Parathyroid adenoma (tissue), 2 donors: ENCODE data around the gene SLC16A5.
"Not testable (repeated sequence)": the region's sequence is repeated elsewhere in the genome, so short reads cannot be mapped to it uniquely, and the experiment has no call there.

Experiments
- H2AFZ ChIP-seq: fragments of 300-600 bp; sonication (generic); one replicate; pipeline ENCODE4 v1.7.0; 2017; ENCODE audit warnings: antibody characterized with exemption, mild to moderate bottlenecking
- H3K27ac ChIP-seq: fragments of 300-600 bp; sonication (generic); one replicate; pipeline ENCODE4 v1.7.0; 2017
- H3K27me3 ChIP-seq: fragments of 300-600 bp; sonication (generic); one replicate; pipeline ENCODE4 v1.7.0; 2017; ENCODE audit warnings: low read length; ENCODE audit not compliant: control insufficient read depth, insufficient read depth
- H3K36me3 ChIP-seq: fragments of 300-600 bp; sonication (generic); one replicate; pipeline ENCODE4 v1.7.0; 2017; ENCODE audit warnings: low read length; ENCODE audit not compliant: control insufficient read depth, insufficient read depth
- H3K4me1 ChIP-seq: fragments of 300-600 bp; sonication (generic); one replicate; pipeline ENCODE4 v1.7.0; 2017; ENCODE audit warnings: control low read depth
- H3K4me2 ChIP-seq: fragments of 300-600 bp; sonication (generic); one replicate; pipeline ENCODE4 v1.7.0; 2017; ENCODE audit warnings: low read length
- H3K4me3 ChIP-seq: fragments of 300-600 bp; sonication (generic); one replicate; pipeline ENCODE4 v1.7.0; 2017; ENCODE audit warnings: low read depth, low read length
- H3K79me2 ChIP-seq: fragments of 300-600 bp; sonication (generic); one replicate; pipeline ENCODE4 v1.7.0; 2017; ENCODE audit warnings: control low read depth
- H3K9ac ChIP-seq: fragments of 300-600 bp; sonication (generic); one replicate; pipeline ENCODE4 v1.7.0; 2017; ENCODE audit warnings: mild to moderate bottlenecking
- H3K9me3 ChIP-seq: fragments of 300-600 bp; sonication (generic); one replicate; pipeline ENCODE4 v1.7.0; 2017; ENCODE audit warnings: low read length; ENCODE audit not compliant: control insufficient read depth
- CTCF ChIP-seq: fragments of 300-600 bp; sonication (generic); IDR thresholded peaks from one replicate; pipeline ENCODE4 v1.7.0; 2017; ENCODE audit warnings: antibody characterized with exemption, mild to moderate bottlenecking
- donor health status: primary hyperparathyroidism.

Gene SLC16A5

GRCh38 chr17:75131278-75132017 lies 43.7 kb downstream of the SLC16A5 start, which contains the start of gene NT5C:
NT5C (minus strand) TSS chr17:75131742; CDS start chr17:75131707, 35 bp downstream.
- no peaks in the 10 kb centered on the region for H3K9me3 ChIP-seq
- peak within 1 kb of the TSS; percentile 68 for H3K4me3 ChIP-seq
- H3K79me2 ChIP-seq, result no peaks in the 10 kb centered on the region
- peak; percentile 64 for TF ChIP-seq CTCF
- peak within 1 kb of the TSS; percentile 96 for H2AFZ ChIP-seq
- peak within 1 kb of the TSS; percentile 69 for H3K9ac ChIP-seq
- no peaks in the 10 kb centered on the region for H3K4me1 ChIP-seq
- H3K4me2 ChIP-seq, result peak within 1 kb of the TSS; percentile 82
- H3K27me3 ChIP-seq, result no peaks in the 10 kb centered on the region
- H3K36me3 ChIP-seq, result no peaks in the 10 kb centered on the region
- peak within 1 kb of the TSS; percentile 77 for H3K27ac ChIP-seq

GRCh38 chr17:75132018-75133000 lies 44.6 kb downstream of the SLC16A5 start:
- peak overlapping the region; percentile 82 for H3K4me2 ChIP-seq
- peak overlapping the region; percentile 96 for H2AFZ ChIP-seq
- not testable (repeated sequence) for H3K9me3 ChIP-seq, H3K79me2 ChIP-seq, H3K27me3 ChIP-seq, H3K4me1 ChIP-seq, H3K36me3 ChIP-seq
- H3K9ac ChIP-seq, result peak overlapping the region; percentile 69
- H3K27ac ChIP-seq, result peak overlapping the region; percentile 77
- peak overlapping the region; percentile 68 for H3K4me3 ChIP-seq

GRCh38 chr17:75133001-75133400 lies 45.2 kb downstream of the SLC16A5 start:
- Histone ChIP-seq H3K9ac (no peak overlapping the region), H3K27ac (no peak overlapping the region), H3K79me2 (no peaks in the 10 kb centered on the region), H3K4me1 (no peaks in the 10 kb centered on the region), H3K9me3 (no peaks in the 10 kb centered on the region), H3K36me3 (no peaks in the 10 kb centered on the region), H3K4me2 (no peak overlapping the region), H3K27me3 (no peaks in the 10 kb centered on the region), H2AFZ (no peak overlapping the region), H3K4me3 (no peak overlapping the region)
- TF ChIP-seq CTCF, result no peak

GRCh38 chr17:75133607-75134347 lies 46.0 kb downstream of the SLC16A5 start:
- not testable (repeated sequence) for H3K4me2 ChIP-seq, H3K27ac ChIP-seq, H2AFZ ChIP-seq, H3K27me3 ChIP-seq, H3K79me2 ChIP-seq, H3K36me3 ChIP-seq, H3K9ac ChIP-seq, H3K4me1 ChIP-seq, H3K9me3 ChIP-seq, H3K4me3 ChIP-seq

GRCh38 chr17:75135452-75135851 lies 47.7 kb downstream of the SLC16A5 start:
- H3K9ac ChIP-seq, result no peak overlapping the region
- no peak overlapping the region for H3K4me2 ChIP-seq
- H3K27ac ChIP-seq, result no peak overlapping the region
- H3K27me3 ChIP-seq, result no peaks in the 10 kb centered on the region
- H3K79me2 ChIP-seq, result no peaks in the 10 kb centered on the region
- no peaks in the 10 kb centered on the region for H3K36me3 ChIP-seq
- no peak overlapping the region for H2AFZ ChIP-seq
- H3K4me3 ChIP-seq, result no peak overlapping the region
- TF ChIP-seq CTCF, result no peak
- no peaks in the 10 kb centered on the region for H3K9me3 ChIP-seq
- H3K4me1 ChIP-seq, result no peaks in the 10 kb centered on the region
